ENCODE data around the gene SIVA1.

SIVA1 gene

DNA sequence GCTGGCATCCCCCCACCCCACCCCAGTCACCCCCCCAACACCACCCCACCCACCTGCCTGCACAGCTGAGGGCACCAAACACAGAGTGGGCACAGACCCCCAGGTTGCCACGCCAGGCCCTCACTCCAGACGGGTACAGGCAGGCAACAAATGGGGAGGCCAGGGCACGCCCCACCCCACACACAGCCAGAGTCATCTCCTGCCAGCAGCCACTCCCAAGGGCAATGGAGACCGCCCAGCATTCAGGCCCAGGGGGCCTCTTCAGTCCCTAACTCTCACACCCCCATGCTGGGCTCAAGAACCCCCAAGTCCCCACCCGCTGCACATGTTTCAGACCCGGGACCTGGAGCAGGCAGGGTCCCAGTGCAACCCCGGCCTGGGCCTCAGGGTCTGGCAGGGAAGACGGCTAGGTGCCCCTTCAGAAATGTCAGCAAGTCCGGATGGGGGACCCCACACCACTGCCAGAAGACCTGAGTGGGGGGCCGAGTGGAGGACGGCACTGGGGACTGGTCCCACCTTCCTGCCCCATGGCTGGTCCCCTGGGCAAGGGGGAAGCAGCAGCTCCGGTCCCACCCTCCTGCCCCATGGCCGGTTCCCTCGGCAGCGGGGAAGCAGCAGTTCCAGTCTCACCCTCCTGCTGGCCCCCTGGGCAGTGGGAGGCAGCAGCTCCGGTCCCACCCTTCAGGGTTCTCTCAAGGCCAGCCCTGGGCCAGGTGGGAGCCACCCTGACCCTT lies 30.7 kb downstream of the SIVA1 start:
- DNase-seq (ENCODE audit: low read depth in 2 of 3, low spot score in 1 of 3), result no peak

DNA sequence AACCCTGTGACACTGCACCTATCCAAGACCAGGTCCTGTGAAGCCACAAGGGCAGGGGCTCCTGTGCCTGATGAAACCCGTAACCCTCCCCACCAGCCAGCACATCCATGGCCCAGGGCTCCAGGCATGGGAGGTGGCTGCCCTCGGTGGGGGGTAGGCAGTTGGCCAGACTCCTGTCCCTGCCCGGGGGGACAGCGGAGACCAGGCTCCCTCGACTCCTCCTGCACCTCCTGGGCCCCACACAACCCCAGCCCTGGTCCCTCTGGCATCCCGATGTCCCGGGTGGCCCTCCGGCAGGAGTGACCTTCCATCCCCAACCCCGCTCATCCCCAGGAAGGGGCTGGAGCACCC lies 31.2 kb downstream of the SIVA1 start:
- DNase-seq (ENCODE audit: low read depth in 2 of 3, low spot score in 1 of 3), result no peak

DNA sequence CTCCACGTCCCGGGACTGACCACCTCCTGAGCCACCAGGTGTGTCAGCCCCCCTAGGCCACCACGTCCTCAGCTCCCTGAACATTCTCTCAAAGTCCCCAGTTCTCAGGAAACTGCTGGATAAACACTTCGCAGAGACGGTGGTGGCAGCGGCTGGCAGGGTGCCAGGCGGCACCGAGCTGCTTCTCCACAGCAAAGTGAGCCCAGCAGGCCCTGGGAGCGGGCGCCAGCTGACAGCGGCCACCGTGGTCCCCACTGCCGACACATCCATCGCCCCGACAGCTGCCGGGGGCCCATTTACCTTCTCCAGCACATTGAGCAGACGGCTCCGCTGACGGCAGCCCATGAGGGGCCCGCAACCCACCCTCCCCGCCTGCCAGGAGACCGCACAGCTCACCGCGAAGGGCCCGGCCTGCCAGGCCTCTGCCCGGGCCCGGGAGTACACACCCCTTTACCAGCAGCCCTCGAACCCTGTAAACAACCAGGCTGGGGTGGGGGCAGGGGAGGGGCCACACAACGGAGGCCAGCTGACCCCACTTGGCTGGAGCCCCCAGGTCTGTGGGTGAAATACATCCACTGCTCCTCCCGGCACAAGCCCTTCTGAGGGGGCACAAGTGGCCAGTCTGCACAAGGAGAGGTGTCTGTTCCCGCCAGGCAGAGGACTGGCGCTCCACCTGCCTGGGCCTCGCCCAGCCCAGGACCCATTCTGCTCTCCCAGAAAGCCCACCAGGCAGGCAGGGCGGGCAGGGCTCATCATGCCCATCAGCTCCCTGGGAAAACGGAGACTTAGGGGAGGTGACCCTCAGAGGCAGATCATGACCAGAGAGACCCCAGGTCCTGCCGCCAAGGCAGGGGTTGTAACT lies 32.1 kb downstream of the SIVA1 start:
- DNase-seq (ENCODE audit: low read depth in 2 of 3, low spot score in 1 of 3), result no peak

DNA sequence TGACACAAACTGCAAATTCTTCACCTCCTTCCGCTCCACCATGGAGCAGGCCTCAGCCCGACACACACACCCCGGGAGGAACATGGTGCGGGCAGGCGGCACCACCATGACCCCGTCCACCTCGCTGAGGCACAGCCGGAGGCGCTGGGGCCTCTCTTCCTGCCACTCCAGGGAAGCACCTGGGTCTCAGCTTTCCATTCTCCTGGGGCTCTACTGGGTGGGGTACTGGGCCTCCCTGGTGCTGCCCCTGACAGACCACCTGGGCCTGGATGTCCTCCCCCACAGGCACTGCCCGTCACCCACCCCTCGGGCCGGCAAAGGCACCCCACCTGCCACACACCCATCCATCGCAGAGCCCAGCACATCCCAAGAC lies 32.7 kb downstream of the SIVA1 start:
- DNase-seq (ENCODE audit: low read depth in 2 of 3, low spot score in 1 of 3), result no peak

DNA sequence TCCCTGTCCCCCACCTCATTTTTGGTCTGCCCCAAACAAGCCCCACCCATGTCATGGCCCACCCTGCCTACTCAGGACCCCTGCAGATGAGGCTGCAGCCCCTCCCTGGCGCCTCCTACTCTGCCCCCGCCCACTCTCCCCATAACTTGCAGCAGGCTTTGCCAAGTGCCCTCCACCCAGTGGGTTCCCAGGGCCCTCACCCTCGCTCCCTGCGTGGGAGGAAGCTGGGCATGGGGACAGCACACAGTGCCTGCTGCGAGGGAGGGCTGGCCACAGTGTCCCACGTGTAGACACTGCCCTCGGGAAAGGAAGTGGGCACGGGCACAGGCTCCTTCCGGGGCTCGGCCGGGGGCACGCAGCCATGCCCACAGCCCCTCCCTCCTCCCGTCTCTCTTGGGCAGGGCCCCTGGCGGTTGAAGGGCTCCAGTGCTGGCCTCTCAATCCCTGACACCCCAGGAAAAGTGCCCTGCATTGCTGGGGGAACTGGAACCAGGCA lies 33.2 kb downstream of the SIVA1 start:
- no peak for DNase-seq (ENCODE audit: low read depth in 2 of 3, low spot score in 1 of 3)

DNA sequence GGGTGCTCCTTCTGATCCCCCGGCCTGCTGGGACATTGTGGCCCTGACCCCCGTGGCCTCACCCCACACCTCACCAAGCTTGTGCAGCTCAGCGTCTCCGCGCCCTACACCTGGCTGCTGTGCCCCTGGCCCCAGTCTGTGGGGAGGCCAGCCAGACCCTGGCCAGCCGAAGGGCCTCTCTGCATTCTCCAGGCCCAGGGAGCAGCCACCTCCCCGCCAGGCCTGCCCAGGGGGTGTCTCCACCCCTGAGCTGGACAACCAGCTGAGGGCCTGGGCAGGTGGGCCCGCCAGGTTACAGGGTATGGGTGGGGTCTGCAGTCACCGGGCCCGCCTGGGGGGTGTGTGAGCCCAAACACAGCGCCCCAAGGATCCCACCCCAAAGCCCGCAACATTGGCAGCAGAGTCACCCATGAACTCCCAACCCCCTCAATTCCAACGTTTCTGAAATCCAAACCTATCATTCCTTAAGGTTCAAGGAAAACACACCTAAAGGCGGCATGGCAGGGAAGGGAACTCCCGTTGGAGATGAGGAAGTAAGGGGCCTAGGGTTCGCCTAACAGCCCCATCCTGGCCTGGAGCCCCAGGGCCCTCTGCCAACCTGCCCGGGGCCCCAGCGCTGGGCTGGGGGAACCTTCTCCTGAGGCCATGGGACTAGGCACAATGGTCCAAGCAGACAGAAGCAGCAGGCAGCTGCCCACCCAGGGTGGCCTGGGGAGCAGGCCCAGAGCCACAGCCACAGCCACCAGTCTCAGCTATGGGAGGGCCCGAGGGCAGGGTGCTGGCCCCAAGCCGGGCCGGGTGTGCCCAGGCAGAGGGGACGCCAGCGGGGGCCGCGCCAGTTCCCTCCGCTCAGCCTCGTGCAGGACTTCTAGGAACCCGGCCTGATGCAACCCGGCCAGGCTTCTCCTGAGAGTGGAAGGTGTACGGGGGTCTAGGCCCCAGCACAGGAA lies 34.1 kb downstream of the SIVA1 start:
- no peak for DNase-seq (ENCODE audit: low read depth in 2 of 3, low spot score in 1 of 3)

DNA sequence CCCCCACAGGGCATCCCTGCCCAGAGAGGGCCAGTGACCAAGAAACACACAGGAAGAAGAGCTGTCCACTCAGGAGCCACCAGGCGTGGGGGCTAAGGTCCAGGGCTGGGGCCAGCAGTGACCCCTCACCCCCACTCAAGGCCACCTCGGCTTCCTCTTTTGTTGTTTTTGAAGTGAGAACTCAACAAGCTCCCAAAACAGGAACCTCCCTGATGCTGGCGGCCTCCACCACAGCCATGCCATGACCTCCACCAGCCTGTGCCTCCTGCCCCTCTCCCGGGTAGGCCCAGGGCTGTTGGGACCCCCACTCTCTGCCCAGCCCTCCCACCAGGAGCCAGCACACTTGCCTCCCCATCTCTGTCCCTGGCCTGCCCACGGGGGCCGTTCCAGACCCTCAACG lies 34.8 kb downstream of the SIVA1 start:
- DNase-seq (ENCODE audit: low read depth in 2 of 3, low spot score in 1 of 3), result no peak

DNA sequence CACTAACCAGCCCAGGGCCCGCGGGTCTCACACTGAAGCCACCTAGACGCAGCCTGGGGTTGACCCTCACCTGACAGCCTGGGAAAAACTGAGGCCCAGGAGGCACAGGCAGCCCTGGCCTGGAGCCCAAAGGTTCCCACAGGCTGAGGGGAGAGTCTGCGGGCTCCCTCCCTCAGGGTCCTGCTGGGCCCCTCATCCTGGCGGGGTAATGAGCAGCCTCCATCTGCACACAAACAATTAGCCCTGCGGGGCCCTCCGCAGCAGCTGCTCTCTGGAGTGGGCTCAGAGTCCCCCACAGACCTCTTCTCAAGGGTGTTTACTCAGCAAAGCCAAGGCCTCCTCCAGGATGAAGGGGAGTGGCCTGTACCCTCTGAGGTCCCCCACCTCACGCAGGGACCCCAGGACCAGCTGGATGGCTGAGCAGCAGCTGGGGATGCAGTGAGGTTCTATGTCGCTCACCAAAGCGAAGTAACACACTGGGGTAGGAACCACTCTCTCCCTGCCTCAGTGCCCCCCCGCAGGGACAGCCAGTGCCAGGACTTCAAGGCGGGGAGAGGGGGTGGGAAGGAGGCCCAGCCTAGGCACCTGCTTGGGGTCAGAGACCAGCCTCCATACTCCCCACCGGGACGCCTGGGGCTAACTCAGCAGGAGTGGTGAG lies 35.3 kb downstream of the SIVA1 start:
- DNase-seq (ENCODE audit: low read depth in 2 of 3, low spot score in 1 of 3), result no peak

DNA sequence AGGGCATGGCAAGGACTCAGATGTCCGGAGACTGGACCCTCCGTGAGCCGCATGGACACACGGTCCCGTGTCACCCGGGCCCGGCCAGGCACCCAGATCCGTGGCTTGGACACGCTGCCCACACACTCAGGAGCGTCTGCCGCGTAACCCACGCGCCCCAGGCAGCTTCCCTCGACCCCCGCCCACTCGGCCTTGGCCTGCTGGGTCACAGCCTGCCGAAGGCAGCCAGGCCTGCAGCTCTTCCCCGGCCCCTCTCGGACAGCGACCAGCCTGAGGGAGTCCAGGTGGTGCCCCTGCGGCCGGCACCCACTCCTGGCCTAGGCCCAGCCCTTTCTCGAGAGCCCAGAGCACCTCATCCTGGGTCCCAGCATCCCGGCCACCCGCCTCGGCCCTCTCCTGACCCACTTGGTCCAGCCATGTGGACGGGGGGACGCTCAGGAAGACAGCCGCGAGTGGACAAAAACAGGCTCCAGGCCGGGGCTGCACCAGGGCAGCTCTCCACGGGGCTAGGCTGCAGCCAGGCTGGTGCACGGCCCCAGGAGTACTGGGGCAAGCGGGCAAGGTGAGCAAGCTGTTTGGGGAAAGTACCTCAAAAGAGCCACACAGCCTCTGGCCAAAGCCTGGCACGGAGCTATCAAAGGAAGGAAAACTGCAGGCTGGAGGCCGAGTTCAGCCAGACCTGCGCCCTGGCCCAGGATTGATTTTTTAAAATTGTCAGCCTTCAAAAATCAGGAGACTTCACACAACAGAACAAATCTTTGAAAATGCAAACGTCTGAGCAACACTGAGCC lies 36.1 kb downstream of the SIVA1 start:
- no peak for DNase-seq (ENCODE audit: low read depth in 2 of 3, low spot score in 1 of 3)

DNA sequence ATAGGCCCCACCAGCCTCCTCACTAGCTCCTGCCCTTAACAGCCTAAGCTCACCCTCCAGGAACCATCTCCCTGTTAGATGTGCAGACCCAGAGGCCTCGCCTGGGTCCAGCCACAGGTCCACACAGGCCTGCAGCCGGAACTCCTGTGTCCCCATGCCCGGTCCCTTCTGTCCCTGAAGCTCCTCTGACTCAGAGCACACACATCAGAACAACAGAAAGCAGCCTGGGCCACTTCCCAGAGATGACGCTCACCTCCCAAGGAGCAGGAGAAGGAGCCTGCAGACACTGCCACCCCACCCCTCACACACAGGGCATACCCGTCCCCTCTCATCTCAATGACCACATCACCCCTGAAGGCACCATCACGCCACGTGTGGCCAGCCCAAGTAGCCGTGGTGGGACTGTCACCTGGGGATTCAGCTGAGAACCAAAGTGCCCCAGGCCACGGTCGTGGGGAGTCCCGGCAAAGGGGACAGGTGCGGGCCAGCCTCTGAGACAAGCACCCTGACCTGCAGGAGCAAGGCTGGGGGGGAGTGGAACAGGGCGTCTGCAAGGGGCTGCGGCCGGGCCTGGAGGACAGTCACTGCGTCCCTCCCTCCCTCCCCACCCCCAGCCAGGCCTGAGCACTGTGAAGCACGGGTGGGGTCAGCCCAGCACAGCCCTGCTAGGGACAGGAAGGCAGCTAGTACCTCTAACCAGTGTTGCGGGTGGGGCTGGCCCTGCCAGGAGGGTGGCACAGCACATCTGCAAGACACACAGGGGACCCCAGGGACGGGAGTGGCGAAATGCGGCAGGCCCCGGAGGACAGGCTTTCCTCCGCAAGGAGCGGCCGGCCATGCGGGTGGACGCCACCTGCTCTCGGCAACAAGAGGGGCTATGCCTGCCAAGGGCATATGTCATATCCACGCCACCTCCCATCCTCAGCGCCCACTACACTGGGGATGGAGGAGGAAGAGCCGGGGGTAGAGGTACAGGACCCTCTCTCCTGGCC lies 37.1 kb downstream of the SIVA1 start:
- DNase-seq (ENCODE audit: low read depth in 2 of 3, low spot score in 1 of 3), result no peak

DNA sequence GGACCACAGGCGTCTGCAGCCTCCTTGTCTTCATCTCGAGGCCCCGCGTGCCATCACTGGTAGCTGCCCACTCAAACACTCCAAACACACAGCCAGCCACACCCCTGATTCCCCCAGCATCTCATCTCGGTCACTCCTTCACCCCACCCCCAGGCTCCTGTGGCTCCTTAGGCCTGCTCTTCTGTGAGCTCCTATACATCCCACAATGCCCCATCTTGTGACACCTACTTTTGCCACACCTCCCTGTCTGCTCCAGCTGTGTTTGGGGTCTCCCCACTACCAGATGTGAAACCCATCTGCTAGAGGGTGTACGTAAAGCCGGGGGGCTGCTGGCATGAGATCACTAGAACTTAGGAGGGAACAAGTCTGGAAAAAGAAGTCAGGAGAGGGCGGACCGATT lies 38.5 kb downstream of the SIVA1 start:
- DNase-seq (ENCODE audit: low read depth in 2 of 3, low spot score in 1 of 3), result no peak

DNA sequence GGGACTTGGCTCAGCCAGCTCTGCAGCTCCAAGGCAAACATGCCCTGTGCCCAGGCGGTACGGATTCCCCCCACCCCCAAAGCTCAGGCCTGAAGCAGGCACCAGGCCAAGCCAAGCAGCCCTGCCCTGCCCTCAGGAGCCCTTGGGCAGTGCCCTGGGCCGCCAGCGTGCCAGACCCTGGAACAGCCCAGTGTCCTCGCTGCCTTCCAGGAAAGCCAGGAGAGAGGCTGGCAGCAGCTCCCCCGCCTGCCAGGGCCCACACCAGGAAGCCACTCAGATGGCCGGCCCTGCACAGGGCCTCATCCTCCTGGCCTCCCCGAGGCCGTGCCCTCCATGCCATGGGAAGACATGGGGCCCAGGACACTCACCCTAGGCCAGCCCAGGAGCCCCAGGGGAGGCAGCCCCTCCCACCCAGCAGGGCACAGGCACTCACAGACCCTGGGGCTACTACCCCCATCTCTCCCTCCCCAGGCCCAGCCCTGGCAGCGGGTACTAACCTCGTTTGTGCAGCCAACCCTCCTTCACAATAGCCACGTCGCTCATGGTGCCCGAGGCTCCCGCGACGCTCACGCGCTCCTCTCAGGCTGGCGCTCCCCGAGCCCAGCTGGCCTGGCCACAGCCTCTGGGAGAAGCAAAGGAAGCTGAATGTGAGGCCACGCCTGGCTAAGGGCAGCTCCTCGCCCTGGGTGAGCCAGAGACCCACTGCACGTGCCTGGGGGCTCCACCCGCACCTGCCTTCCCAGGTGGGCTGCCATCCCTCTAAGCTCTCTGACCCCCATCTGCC lies 39.3 kb downstream of the SIVA1 start:
- no peak for DNase-seq (ENCODE audit: low read depth in 2 of 3, low spot score in 1 of 3)

DNA sequence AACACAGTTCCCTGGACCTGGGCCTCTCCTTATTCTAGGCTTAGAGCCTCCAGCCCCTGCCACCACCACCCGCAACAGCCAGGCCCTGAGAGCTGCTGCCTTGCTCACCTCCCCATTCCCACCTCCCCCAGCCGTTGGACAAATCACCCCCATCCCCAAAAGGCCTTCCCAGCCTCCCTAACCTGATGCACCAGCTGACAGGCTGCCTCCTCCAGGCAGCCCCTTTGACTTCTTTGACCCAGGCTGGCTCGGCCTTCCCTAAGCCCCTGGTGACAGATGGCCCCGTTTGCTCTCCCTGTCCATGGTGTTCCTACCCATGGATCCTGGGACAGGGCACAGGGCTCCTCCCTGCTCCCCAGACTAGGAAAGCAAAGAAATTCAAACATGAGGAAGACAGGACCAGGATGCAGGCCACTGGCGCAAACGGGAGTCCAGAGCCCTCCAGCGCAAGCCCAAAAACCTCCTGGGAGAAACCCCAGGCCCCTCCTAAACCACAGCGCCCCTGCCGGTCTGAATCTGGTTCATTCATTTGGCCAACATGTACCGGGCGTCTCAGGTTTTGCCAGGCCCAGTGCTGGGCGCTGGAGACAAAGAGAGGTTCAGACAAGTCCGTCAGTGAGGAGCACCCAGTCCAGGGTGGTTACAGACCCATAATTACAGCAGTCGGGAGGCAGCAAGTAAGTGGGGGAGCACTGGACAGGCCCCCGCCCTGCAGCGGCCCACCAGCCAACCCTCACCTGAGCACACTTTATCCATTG lies 40.2 kb downstream of the SIVA1 start:
- DNase-seq (ENCODE audit: low read depth in 2 of 3, low spot score in 1 of 3), result no peak

DNA sequence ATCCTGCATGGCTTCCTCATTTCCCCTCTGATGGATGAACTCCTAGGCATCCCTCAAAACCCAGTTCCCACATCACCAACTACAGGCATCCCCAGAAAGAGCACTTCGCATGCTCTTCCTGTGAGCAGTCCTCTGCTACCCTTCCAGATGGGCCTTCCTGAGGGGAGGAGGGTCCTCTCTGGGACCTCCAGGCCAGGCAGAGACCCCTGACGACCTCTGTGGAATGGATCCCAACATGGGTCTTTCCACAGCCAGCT lies 40.7 kb downstream of the SIVA1 start:
- no peak for DNase-seq (ENCODE audit: low read depth in 2 of 3, low spot score in 1 of 3)

DNA sequence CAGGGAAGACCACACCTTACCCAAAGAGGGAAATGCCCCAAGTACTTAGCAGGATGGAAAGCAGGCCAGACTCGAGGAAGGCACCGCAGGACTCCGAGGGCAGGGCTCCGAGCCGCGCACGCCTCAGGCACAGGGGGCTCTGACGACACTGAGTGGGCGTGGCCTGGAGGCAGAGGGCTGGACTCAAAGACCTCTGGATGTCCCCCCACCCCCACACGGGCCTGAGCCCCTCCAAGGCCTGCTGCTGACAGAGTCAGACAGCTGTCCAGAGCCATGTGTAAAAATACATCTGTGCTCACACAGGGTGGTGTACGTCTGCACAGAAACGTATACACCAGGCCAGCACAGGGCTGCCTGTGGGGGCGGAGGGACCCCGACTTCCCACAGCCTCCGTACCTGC lies 41.2 kb downstream of the SIVA1 start:
- DNase-seq (ENCODE audit: low read depth in 2 of 3, low spot score in 1 of 3), result peak in 1 of 3 donors; percentile 40

DNA sequence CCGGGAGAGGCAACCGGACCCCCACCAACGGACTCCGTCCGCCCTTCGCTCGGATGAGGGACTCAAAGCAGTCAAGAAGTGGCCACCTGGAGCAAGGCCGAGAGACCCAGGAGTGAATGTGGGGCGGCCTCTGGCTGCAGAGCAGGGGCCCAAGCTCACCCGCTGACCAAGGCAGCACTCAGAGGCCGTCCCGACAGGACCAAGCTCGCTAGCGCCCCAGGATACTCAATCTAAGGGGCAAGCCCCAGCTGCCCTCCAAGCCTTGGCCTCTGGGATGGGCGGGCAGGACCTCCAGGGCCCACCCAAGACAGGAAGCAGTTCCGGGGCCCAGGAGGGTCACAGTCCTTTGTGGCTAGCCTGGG lies 41.7 kb downstream of the SIVA1 start:
- no peak for DNase-seq (ENCODE audit: low read depth in 2 of 3, low spot score in 1 of 3)

DNA sequence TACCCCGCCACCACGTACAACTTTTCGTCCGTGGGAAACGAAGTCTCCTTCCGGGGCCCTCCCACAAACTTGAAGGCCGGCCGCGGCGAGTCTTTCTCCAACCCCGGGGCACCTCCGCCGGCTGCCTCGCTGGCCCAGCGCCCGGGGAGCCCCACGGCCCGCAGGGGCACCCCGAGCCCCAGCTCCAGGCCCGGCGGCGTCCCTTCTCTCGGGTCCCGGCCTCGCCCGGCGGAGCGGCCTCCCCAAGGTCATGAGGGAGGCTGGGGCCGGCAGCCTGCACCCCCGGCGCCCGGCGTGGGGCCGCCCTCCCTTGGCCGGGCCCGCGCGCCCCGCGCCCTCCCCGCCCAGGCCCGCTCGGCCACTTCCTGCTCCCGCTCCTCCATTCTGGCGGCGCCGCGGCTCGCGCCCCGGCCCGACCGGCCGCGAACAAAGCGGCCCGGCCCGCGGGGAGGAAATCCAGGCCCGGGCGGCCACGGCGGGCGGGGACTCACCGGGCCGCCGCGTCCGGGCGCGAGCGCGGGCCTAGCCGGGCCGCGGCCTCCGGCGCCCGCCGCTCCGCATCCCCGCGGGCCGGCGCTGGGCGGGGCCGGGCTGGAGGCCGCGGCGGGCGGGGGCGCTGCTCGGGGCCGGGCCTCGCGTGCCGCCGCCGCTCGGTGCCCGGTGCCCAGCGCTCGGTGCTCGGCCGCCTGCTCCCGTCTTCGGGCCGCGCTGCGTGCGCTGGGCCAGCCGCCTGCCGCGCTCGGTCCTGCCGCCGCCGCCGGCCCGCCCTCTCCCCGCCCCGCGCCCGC lies 42.2 kb downstream of the SIVA1 start, which contains the start of gene AKT1:
AKT1 (minus strand) TSS at position 756 of the 788 bp plus-strand sequence. CDS start 3,105 bp downstream, outside the sequence.
- no peak for DNase-seq (ENCODE audit: low read depth in 2 of 3, low spot score in 1 of 3)

Data from stimulated activated CD4-positive, alpha-beta T cell treated with anti-CD3 and anti-CD28 coated beads, Interleukin-12 subunit alpha, Interleukin-12 subunit beta, amount 100 ng/mL, for 48 hours (primary cell).